HepG2 (cell line): Measurements from ENCODE around the gene CD4. TPM values are rescaled to one million over a fixed set of nuclear protein-coding genes. Genes with fewer than 3 reads are reported as not detected.

ENCODE experiments used
- ATF3 ChIP-seq: sonication (generic); formaldehyde crosslinking; IDR thresholded peaks from 2 replicates; pipeline ENCODE4 v1.4.0; 2020; ENCODE audit warnings: missing genetic modification reagents
- ESRRA ChIP-seq: sonication (generic); formaldehyde crosslinking; IDR thresholded peaks from 2 replicates; pipeline ENCODE4 v1.5.1; 2020; ENCODE audit warnings: mild to moderate bottlenecking, low read depth, missing genetic modification reagents
- FOXK2 ChIP-seq: fragments of 450-650 bp; IDR thresholded peaks from 2 replicates; pipeline ENCODE4 v1.6.1; 2016
- FOXP4 ChIP-seq: sonication (generic); formaldehyde crosslinking; IDR thresholded peaks from 2 replicates; pipeline ENCODE4 v1.4.0; 2020; ENCODE audit warnings: missing genetic modification reagents
- HDAC1 ChIP-seq: sonication (generic); formaldehyde crosslinking; IDR thresholded peaks from 2 replicates; pipeline ENCODE4 v1.5.1; 2020; ENCODE audit warnings: mild to moderate bottlenecking, missing genetic modification reagents
- ISX ChIP-seq: sonication (generic); formaldehyde crosslinking; conservative IDR thresholded peaks from 2 replicates; pipeline ENCODE4 v1.5.0; 2020; ENCODE audit warnings: missing genetic modification reagents
- KAT8 ChIP-seq: IDR thresholded peaks from 2 replicates; pipeline ENCODE4 v1.6.1; 2016; ENCODE audit warnings: missing genetic modification reagents, missing compliant biosample characterization
- MYC ChIP-seq: sonication (generic); formaldehyde crosslinking; IDR thresholded peaks from 2 replicates; pipeline ENCODE4 v1.9.0; 2021; ENCODE audit warnings: missing genetic modification reagents, borderline replicate concordance
- POLR2G ChIP-seq: fragments of 200-400 bp; formaldehyde crosslinking; IDR thresholded peaks from 2 replicates; pipeline ENCODE4 v1.6.1; 2018; ENCODE audit warnings: mild to moderate bottlenecking, low read depth, low read length, moderate library complexity
- RARA ChIP-seq: IDR thresholded peaks from 2 replicates; pipeline ENCODE4 v1.6.1; 2016; ENCODE audit warnings: missing genetic modification reagents, missing compliant biosample characterization
- RFX5 ChIP-seq: IDR thresholded peaks from 2 replicates; pipeline ENCODE4 v1.6.1; 2011; ENCODE audit warnings: low read depth, low read length, improper control_type of control experiment
- RFXAP ChIP-seq: sonication (generic); formaldehyde crosslinking; IDR thresholded peaks from 2 replicates; pipeline ENCODE4 v1.4.0; 2020; ENCODE audit warnings: missing genetic modification reagents, borderline replicate concordance
- SIX1 ChIP-seq: sonication (generic); formaldehyde crosslinking; IDR thresholded peaks from 2 replicates; pipeline ENCODE4 v1.4.0; 2020; ENCODE audit warnings: missing genetic modification reagents, borderline replicate concordance
- SNAPC2 ChIP-seq: sonication (generic); formaldehyde crosslinking; IDR thresholded peaks from 2 replicates; pipeline ENCODE4 v1.8.1; 2022; ENCODE audit warnings: mild to moderate bottlenecking, missing genetic modification reagents
- TOE1 ChIP-seq: sonication (generic); formaldehyde crosslinking; IDR thresholded peaks from 2 replicates; pipeline ENCODE4 v1.4.0; 2020; ENCODE audit warnings: mild to moderate bottlenecking, missing genetic modification reagents
- ZBTB8A ChIP-seq: sonication (generic); formaldehyde crosslinking; IDR thresholded peaks from 2 replicates; pipeline ENCODE4 v1.4.0; 2020; ENCODE audit warnings: mild to moderate bottlenecking, low read depth, missing genetic modification reagents, borderline replicate concordance
- ZFP62 ChIP-seq: sonication (generic); formaldehyde crosslinking; IDR thresholded peaks from 2 replicates; pipeline ENCODE4 v1.4.0; 2020; ENCODE audit warnings: missing genetic modification reagents
- ZMAT5 ChIP-seq: sonication (generic); formaldehyde crosslinking; IDR thresholded peaks from 2 replicates; pipeline ENCODE4 v1.5.0; 2020; ENCODE audit warnings: mild to moderate bottlenecking, low read depth, missing genetic modification reagents, borderline replicate concordance
- ZNF138 ChIP-seq: sonication (generic); formaldehyde crosslinking; IDR thresholded peaks from 2 replicates; pipeline ENCODE4 v1.5.0; 2020; ENCODE audit warnings: mild to moderate bottlenecking, low read depth, missing genetic modification reagents
- ZNF567 ChIP-seq: sonication (generic); formaldehyde crosslinking; IDR thresholded peaks from 2 replicates; pipeline ENCODE4 v1.8.1; 2023; ENCODE audit warnings: mild to moderate bottlenecking, missing genetic modification reagents, borderline replicate concordance
- ZNF788 ChIP-seq: sonication (generic); formaldehyde crosslinking; IDR thresholded peaks from 2 replicates; pipeline ENCODE4 v1.5.0; 2020; ENCODE audit warnings: mild to moderate bottlenecking, missing genetic modification reagents, borderline replicate concordance
- ZNF800 ChIP-seq: sonication (generic); formaldehyde crosslinking; IDR thresholded peaks from 2 replicates; pipeline ENCODE4 v1.4.0; 2020; ENCODE audit warnings: missing genetic modification reagents
- ZNF839 ChIP-seq: sonication (generic); formaldehyde crosslinking; IDR thresholded peaks from 2 replicates; pipeline ENCODE4 v1.4.0; 2020; ENCODE audit warnings: missing genetic modification reagents, mild to moderate bottlenecking, borderline replicate concordance
- polyA plus RNA-seq, 8 experiments: library from polyadenylated mRNA; depleted of rRNA in 3 of 8; stranded (reverse) in 7 of 8; unstranded in 1 of 8; fragments of >200 nt; fragmentation: Illumina TruSeq in 4 of 8; extraction: Trizol in 4 of 8; gene quantifications; 2 replicates each; pipeline versions ENCODE4 v1.2.1 to v1.2.3, GENCODE V29; 2011 to 2016; ENCODE audit warnings: low read depth in 4 of 8, missing spikeins in 1 of 8, mixed read lengths in 1 of 8; ENCODE audit not compliant: insufficient read depth in 1 of 8
- total RNA-seq, 5 experiments: library from RNA; depleted of rRNA; stranded (reverse); fragments of >200 nt; fragmentation: Illumina TruSeq; extraction: Trizol; gene quantifications; 2 replicates each; pipeline ENCODE4 v1.2.3, GENCODE V29; 2016; ENCODE audit warnings: low read depth in 1 of 5

CD4 gene
- total and polyA plus RNA-seq, 2 of the 13 experiments (the other 11 are each of a cell fraction or from before 2014, with no cell fraction given), result 0.07 to 0.95 TPM

- TF ChIP-seq ISX, result no peak; the same call in 1 of the 2 replicates
- TF ChIP-seq HDAC1 (CRISPR knock-in tag), result peak; percentile 76
- peak; percentile 46; the same call in 1 of the 2 replicates for TF ChIP-seq ZBTB8A (CRISPR knock-in tag)
- 0 out of 2 replicates have a peak, but pooled peaks have one; percentile 44 for TF ChIP-seq TOE1 (CRISPR knock-in tag)
- TF ChIP-seq ZNF567 (CRISPR knock-in tag), result no peak; the same call in 1 of the 2 replicates
- TF ChIP-seq RARA (CRISPR knock-in tag), result 0 out of 2 replicates have a peak, but pooled peaks have one; percentile 24
- TF ChIP-seq ZNF138, result peak; percentile 89; the same call in 1 of the 2 replicates
- no peak for TF ChIP-seq ATF3
- TF ChIP-seq KAT8 (CRISPR knock-in tag), result peak; percentile 73
- no peak; the same call in 1 of the 2 replicates for TF ChIP-seq ZNF800 (CRISPR knock-in tag)
- 0 out of 2 replicates have a peak, but pooled peaks have one; percentile 46 for TF ChIP-seq SIX1 (CRISPR knock-in tag)
- TF ChIP-seq POLR2G, result peak; percentile 97
- TF ChIP-seq FOXK2, result no peak
- TF ChIP-seq ZNF788 (CRISPR knock-in tag), result peak; percentile 68; the same call in 1 of the 2 replicates
- TF ChIP-seq MYC (CRISPR knock-in tag), result peak; percentile 69
- no peak for TF ChIP-seq ZMAT5 (CRISPR knock-in tag)
- TF ChIP-seq ZFP62, result no peak
- 0 out of 2 replicates have a peak, but pooled peaks have one; percentile 26 for TF ChIP-seq RFXAP
- TF ChIP-seq ZNF839 (CRISPR knock-in tag), result 0 out of 2 replicates have a peak, but pooled peaks have one; percentile 57
- no peak for TF ChIP-seq FOXP4 (CRISPR knock-in tag)
- TF ChIP-seq RFX5, result peak; percentile 16
- TF ChIP-seq SNAPC2 (CRISPR knock-in tag), result peak; percentile 55; the same call in 1 of the 2 replicates
- TF ChIP-seq ESRRA, result peak; percentile 8; the same call in 1 of the 2 replicates
Observed at GRCh38 chr12:6752921-6753771, 36.2 kb upstream of the CD4 start, which contains the start of gene MLF2 (continued).
